Breast epithelium (tissue), 3 donors: ENCODE results near the gene CD3D.

ENCODE experiments used
- POLR2A ChIP-seq: fragments of 450-650 bp; IDR thresholded peaks from one replicate; pipeline ENCODE4 v1.6.1; 2016; ENCODE audit warnings: antibody characterized with exemption, mild to moderate bottlenecking, moderate library complexity
- POLR2AphosphoS5 ChIP-seq, 3 donors: sonication (generic); formaldehyde crosslinking; IDR thresholded peaks; one replicate each; pipeline ENCODE4 v1.6.1; 2017; ENCODE audit warnings: antibody characterized with exemption in 3 of 3
- TF ChIP-seq, protein P1 (sequence below), 3 donors: fragments of 450-650 bp; IDR thresholded peaks; one replicate each; pipeline ENCODE4 v1.5.1; 2016 to 2017; ENCODE audit warnings: antibody characterized with exemption in 3 of 3, mild to moderate bottlenecking in 3 of 3, moderate library complexity in 3 of 3

DNA sequence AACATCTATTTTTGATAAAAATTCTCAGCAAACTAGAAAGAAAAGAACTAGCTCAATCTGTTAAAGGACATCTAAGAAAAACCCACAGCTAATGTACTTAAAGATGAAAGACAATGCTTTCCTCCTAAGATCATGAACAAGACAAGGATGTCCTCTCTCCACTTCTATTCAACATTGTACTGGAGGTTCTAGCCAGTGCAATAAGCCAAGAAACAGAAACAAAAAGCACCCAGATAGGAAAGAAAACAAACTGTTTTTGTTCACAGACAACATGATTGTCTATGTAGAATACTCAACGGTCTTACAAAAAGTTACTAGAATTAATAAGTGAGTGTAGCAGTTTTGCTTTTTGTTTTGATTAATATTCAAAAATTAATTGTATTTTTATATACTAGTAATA is 7.8 kb downstream of the CD3D start:
- TF ChIP-seq, protein P1, sequence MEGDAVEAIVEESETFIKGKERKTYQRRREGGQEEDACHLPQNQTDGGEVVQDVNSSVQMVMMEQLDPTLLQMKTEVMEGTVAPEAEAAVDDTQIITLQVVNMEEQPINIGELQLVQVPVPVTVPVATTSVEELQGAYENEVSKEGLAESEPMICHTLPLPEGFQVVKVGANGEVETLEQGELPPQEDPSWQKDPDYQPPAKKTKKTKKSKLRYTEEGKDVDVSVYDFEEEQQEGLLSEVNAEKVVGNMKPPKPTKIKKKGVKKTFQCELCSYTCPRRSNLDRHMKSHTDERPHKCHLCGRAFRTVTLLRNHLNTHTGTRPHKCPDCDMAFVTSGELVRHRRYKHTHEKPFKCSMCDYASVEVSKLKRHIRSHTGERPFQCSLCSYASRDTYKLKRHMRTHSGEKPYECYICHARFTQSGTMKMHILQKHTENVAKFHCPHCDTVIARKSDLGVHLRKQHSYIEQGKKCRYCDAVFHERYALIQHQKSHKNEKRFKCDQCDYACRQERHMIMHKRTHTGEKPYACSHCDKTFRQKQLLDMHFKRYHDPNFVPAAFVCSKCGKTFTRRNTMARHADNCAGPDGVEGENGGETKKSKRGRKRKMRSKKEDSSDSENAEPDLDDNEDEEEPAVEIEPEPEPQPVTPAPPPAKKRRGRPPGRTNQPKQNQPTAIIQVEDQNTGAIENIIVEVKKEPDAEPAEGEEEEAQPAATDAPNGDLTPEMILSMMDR (IDR thresholded peaks at IDR 0.05): no peak
- TF ChIP-seq POLR2AphosphoS5 (IDR thresholded peaks at IDR 0.05) (no peak), POLR2A (no peak)
